Measurements from ENCODE around the gene LSR. TPM values are rescaled to one million over a fixed set of nuclear protein-coding genes. Genes with fewer than 3 reads are reported as not detected.

LSR gene
- total RNA-seq, 1 donor = 0.54 TPM

DNA sequence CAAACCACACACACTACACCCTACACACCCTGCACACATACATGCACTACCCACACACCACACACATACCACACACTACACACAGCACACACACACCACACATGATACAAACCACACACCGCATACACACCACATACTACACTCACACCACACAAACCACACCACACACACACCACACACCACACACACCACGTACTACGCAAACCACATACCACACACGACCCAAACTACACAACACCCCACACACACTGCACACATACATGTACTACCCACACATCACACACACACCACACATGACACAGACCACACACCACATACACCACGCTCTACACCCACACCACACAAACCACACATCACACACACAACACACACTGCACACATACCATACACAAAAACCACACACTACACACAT lies 49.8 kb downstream of the LSR start:
- TF ChIP-seq, protein P1, sequence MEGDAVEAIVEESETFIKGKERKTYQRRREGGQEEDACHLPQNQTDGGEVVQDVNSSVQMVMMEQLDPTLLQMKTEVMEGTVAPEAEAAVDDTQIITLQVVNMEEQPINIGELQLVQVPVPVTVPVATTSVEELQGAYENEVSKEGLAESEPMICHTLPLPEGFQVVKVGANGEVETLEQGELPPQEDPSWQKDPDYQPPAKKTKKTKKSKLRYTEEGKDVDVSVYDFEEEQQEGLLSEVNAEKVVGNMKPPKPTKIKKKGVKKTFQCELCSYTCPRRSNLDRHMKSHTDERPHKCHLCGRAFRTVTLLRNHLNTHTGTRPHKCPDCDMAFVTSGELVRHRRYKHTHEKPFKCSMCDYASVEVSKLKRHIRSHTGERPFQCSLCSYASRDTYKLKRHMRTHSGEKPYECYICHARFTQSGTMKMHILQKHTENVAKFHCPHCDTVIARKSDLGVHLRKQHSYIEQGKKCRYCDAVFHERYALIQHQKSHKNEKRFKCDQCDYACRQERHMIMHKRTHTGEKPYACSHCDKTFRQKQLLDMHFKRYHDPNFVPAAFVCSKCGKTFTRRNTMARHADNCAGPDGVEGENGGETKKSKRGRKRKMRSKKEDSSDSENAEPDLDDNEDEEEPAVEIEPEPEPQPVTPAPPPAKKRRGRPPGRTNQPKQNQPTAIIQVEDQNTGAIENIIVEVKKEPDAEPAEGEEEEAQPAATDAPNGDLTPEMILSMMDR (IDR thresholded peaks at IDR 0.05; ENCODE audit: insufficient read depth, low read length) = no peak
- no peak for DNase-seq (ENCODE audit: low read depth)

DNA sequence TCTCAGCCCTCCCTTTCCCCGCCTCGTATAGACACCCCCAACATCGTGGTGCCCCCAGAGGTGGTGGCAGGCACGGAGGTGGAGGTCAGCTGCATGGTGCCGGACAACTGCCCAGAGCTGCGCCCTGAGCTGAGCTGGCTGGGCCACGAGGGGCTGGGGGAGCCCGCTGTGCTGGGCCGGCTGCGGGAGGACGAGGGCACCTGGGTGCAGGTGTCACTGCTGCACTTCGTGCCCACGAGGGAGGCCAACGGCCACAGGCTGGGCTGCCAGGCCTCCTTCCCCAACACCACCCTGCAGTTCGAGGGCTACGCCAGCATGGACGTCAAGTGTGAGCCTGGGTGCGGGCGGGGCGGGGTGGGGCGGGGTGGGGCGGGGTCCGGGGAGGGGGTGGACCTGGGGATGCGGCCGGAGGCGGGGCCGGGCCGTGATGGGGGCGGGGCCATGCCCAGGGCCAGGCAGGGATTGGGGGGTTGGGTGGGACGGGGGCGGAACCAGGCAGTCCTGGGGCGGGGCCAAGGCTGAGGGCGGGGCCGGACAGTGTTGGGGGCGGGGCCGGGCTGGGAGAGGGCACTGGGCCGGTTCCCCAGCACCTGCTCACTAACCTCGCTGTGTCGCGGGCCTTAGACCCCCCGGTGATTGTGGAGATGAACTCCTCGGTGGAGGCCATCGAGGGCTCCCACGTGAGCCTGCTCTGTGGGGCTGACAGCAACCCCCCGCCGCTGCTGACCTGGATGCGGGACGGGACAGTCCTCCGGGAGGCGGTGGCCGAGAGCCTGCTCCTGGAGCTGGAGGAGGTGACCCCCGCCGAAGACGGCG lies 50.9 kb downstream of the LSR start:
- no peak for DNase-seq (ENCODE audit: low read depth)
- no peak overlapping the region for H3K4me3 ChIP-seq (ENCODE audit: low read depth, low read length)
- TF ChIP-seq, protein P1 (IDR thresholded peaks at IDR 0.05; ENCODE audit: insufficient read depth, low read length) = no peak

More for the DNA sequence above, 49.8 kb downstream of the LSR start:
- H3K4me3 ChIP-seq (ENCODE audit: low read depth, low read length) = no peak overlapping the region

DNA sequence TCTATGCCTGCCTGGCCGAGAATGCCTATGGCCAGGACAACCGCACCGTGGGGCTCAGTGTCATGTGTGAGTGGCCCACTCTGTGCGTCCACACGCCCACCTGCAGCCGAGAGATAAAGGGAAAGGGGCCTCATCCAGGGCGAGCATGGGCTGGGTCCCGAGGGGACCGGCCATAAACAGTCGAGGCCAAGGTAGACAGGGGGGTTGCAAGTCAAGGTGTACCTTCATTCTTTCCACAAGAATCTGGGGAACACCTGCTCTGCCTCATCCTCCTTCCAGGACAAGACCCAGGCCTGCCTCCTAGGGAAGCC lies 51.5 kb downstream of the LSR start:
- H3K4me3 ChIP-seq (ENCODE audit: low read depth, low read length) = no peak overlapping the region
- TF ChIP-seq, protein P1 (IDR thresholded peaks at IDR 0.05; ENCODE audit: insufficient read depth, low read length) = no peak
- DNase-seq (ENCODE audit: low read depth) = no peak

DNA sequence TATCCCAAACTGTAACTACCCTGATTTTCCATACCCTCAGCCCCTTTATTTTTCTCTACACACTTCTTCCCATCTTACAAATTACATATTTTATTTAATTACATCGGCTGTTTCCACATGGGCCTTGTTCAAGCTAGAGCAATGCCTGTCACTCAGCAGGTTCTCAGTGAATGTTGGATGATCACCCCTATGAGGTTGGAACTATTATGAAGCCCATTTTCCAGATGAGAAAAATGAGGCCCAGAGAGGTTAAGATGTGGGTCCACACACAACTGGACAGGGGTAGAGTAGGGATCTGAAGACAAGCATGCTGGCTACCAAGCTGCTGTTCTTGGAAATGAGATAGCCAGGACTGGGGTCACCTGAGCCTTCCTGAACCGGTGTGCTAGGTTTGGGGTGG lies 53.2 kb downstream of the LSR start:
- DNase-seq (ENCODE audit: low read depth) = no peak
- no peak overlapping the region for H3K4me3 ChIP-seq (ENCODE audit: low read depth, low read length)
- TF ChIP-seq, protein P1 (IDR thresholded peaks at IDR 0.05; ENCODE audit: insufficient read depth, low read length) = no peak

DNA sequence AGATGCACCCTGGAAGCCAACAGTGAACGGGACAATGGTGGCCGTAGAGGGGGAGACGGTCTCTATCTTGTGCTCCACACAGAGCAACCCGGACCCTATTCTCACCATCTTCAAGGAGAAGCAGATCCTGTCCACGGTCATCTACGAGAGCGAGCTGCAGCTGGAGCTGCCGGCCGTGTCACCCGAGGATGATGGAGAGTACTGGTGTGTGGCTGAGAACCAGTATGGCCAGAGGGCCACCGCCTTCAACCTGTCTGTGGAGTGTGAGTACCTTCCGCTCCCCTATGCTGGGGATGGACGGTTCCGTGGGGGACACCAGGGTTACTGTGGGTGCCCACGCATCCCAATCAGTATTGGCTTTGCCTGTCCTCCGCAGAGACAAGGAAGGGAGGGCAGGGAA lies 53.6 kb downstream of the LSR start:
- TF ChIP-seq, protein P1 (IDR thresholded peaks at IDR 0.05; ENCODE audit: insufficient read depth, low read length) = no peak
- no peak for DNase-seq (ENCODE audit: low read depth)
- H3K4me3 ChIP-seq (ENCODE audit: low read depth, low read length) = no peak overlapping the region

DNA sequence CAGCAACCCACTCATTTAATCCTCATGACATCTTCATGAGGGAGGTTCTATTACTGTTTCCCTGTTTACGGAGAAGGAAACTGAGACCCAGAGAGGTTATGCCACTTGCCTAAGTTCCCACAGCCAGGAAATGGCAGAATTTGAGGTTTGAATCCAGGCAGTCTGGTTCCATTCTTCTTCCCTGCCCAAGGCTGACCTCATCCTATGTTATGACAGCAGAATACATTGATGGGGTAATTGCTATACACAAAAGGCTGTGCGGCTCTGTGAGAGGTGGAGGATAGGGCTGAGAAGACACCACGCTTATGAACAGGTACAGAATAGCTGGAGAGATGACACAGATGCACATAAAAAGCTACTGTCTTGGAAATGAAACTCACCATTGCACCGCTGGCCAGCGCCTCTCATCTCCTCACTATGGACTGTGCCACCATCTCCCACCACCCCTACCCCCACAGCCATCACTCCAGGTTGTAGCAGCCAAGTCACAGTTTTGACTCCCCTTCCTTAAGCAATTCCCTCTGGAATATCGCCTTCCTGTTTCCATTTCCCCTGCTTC lies 54.6 kb downstream of the LSR start:
- H3K4me3 ChIP-seq (ENCODE audit: low read depth, low read length) = no peak overlapping the region
- TF ChIP-seq, protein P1 (IDR thresholded peaks at IDR 0.05; ENCODE audit: insufficient read depth, low read length) = no peak
- DNase-seq (ENCODE audit: low read depth) = no peak
